ENCODE results near the gene TOB1.

TOB1 gene, protein sequence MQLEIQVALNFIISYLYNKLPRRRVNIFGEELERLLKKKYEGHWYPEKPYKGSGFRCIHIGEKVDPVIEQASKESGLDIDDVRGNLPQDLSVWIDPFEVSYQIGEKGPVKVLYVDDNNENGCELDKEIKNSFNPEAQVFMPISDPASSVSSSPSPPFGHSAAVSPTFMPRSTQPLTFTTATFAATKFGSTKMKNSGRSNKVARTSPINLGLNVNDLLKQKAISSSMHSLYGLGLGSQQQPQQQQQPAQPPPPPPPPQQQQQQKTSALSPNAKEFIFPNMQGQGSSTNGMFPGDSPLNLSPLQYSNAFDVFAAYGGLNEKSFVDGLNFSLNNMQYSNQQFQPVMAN

DNA sequence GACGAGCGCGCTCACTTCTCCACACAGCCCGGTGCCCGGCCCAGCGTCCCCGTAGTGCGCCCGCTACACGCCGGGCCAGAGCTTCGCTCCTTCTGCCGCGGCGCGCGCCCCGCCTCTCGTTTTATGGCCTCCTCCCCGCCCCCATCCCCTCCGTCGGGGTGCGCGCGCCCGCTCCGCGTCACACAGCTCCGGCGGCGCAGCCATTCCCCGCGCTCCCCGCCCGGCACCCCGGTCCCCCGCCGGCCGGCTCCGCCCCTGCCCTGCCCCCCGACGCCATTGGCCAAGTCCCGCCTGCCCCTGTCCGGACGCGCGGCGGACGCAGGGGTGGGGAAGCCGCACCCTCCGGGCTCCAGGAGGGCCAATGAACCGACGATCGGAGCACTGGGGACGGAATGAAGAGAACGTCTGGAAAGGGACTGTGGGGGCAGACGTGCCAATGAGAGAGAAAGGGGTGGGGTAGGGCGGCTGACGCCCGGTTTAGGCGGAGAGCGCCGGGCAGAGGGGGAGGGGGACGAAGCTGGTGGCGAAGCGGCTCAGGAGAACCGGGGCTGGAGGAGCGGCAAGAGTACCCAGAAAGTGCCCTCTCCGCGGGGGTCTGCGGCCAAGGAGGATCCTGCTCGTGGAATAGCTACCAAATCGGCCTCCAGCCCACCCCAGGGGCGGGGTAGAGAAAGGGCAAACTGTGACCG, at the start of gene TOB1:
Gene TOB1, minus strand, starts transcription at position 94 of the 689 bp plus-strand sequence. CDS start 2,337 bp downstream, outside the sequence.
- Histone ChIP-seq H3F3A (ENCODE audit: insufficient read depth) (peaks cover 21% of the 10 kb centered on the region), H3K9me2 (replicated peaks; ENCODE audit: insufficient read depth, low read length) (no peaks in the 10 kb centered on the region), H3K9me3 (ENCODE audit: insufficient read depth, low read length) (no peaks in the 10 kb centered on the region), H3K4me3 (ENCODE audit: insufficient read depth, low read length, poor library complexity, severe bottlenecking) (peak within 1 kb of the TSS; percentile 66), H3K9ac (ENCODE audit: low read length) (peak within 1 kb of the TSS; percentile 69), H4K20me1 (ENCODE audit: low read depth, low read length) (peaks cover 9% of the 10 kb centered on the region; the same call in 1 of the 2 replicates), H3K4me2 (ENCODE audit: low read depth, low read length, poor library complexity, severe bottlenecking) (peak within 1 kb of the TSS; percentile 89), H3K27ac (ENCODE audit: low read depth, low read length) (peak within 1 kb of the TSS; percentile 95), H3K79me2 (ENCODE audit: insufficient read depth, low read length) (peaks cover 10% of the 10 kb centered on the region; the same call in 1 of the 2 replicates), H3K27me3 (ENCODE audit: low read length) (no peaks in the 10 kb centered on the region), H2AFZ (ENCODE audit: low read depth, low read length, severe bottlenecking) (peak within 1 kb of the TSS; percentile 94), H3K36me3 (ENCODE audit: low read length) (peaks cover 7% of the 10 kb centered on the region; the same call in 1 of the 2 replicates)
- no peak for TF ChIP-seq EZH2phosphoT487 (conservative IDR thresholded peaks at IDR 0.05; ENCODE audit: low read length)
- TF ChIP-seq, protein P1, sequence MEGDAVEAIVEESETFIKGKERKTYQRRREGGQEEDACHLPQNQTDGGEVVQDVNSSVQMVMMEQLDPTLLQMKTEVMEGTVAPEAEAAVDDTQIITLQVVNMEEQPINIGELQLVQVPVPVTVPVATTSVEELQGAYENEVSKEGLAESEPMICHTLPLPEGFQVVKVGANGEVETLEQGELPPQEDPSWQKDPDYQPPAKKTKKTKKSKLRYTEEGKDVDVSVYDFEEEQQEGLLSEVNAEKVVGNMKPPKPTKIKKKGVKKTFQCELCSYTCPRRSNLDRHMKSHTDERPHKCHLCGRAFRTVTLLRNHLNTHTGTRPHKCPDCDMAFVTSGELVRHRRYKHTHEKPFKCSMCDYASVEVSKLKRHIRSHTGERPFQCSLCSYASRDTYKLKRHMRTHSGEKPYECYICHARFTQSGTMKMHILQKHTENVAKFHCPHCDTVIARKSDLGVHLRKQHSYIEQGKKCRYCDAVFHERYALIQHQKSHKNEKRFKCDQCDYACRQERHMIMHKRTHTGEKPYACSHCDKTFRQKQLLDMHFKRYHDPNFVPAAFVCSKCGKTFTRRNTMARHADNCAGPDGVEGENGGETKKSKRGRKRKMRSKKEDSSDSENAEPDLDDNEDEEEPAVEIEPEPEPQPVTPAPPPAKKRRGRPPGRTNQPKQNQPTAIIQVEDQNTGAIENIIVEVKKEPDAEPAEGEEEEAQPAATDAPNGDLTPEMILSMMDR (IDR thresholded peaks at IDR 0.05; ENCODE audit: insufficient read depth, low read length, poor library complexity, severe bottlenecking), result no peak

DNA sequence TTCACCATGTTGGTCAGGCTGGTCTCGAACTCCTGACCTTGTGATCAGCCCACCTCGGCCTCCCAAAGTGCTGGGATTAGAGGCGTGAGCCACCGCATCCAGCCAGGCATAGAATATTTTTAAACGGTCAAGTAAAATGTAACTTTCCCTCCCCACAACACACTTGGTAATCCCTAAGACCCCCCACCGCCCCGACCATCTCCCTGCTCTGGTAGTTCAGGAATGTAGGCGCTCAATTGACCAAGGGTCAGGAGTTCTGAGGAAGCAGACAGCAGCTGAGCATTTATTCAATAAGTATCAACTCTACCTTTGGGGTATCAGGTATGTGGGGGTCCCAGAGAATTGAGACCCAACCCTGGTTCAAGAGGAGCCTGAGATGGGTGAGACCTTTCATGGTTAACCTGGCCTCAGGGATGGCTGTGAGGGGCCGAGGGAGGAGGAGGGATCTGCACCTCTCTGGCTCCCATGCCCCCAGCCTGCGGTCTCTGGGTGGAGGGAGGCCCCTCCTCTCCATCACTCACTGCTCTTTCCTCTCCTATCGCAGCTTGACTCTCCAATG, 48.4 kb upstream of the TOB1 start:
- no peaks in the 10 kb centered on the region for H3K9me2 ChIP-seq (replicated peaks; ENCODE audit: insufficient read depth, low read length)
- H4K20me1 ChIP-seq (ENCODE audit: low read depth, low read length), result no peaks in the 10 kb centered on the region
- no peak overlapping the region for H3K9ac ChIP-seq (ENCODE audit: low read length)
- no peaks in the 10 kb centered on the region for H3K9me3 ChIP-seq (ENCODE audit: insufficient read depth, low read length)
- no peak overlapping the region for H2AFZ ChIP-seq (ENCODE audit: low read depth, low read length, severe bottlenecking)
- no peak overlapping the region for H3K4me2 ChIP-seq (ENCODE audit: low read depth, low read length, poor library complexity, severe bottlenecking)
- H3K79me2 ChIP-seq (ENCODE audit: insufficient read depth, low read length), result no peaks in the 10 kb centered on the region
- H3K4me3 ChIP-seq (ENCODE audit: insufficient read depth, low read length, poor library complexity, severe bottlenecking), result no peak overlapping the region
- no peak overlapping the region for H3K27ac ChIP-seq (ENCODE audit: low read depth, low read length)
- no peaks in the 10 kb centered on the region for H3K27me3 ChIP-seq (ENCODE audit: low read length)
- no peaks in the 10 kb centered on the region for H3F3A ChIP-seq (ENCODE audit: insufficient read depth)
- no peaks in the 10 kb centered on the region for H3K36me3 ChIP-seq (ENCODE audit: low read length)
- TF ChIP-seq, protein P1 (IDR thresholded peaks at IDR 0.05; ENCODE audit: insufficient read depth, low read length, poor library complexity, severe bottlenecking), result no peak
- TF ChIP-seq EZH2phosphoT487 (conservative IDR thresholded peaks at IDR 0.05; ENCODE audit: low read length), result no peak

DNA sequence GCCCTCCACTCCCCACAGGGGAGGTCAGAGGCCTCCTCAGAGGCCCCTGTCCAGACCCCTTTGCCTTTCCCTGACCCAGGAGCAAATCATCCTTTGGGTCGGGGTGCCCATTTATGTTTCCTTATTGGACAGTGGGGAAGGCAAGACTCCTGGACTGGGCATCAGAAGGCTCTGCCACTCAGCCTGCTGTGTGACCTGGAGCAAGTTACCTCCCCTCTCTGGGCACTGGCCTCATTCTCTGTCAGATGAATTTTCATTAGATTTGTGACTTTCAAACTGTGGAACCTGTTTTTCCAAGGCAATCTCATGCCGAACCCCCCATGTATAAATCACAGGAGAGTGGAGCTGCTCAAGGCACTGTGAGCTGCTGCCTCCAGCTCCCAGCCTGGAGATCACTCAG, 47.0 kb upstream of the TOB1 start:
- TF ChIP-seq, protein P1 (IDR thresholded peaks at IDR 0.05; ENCODE audit: insufficient read depth, low read length, poor library complexity, severe bottlenecking), result no peak
- TF ChIP-seq EZH2phosphoT487 (conservative IDR thresholded peaks at IDR 0.05; ENCODE audit: low read length), result no peak
- Histone ChIP-seq H3K27ac (ENCODE audit: low read depth, low read length) (no peak overlapping the region), H3K9me3 (ENCODE audit: insufficient read depth, low read length) (no peaks in the 10 kb centered on the region), H2AFZ (ENCODE audit: low read depth, low read length, severe bottlenecking) (no peak overlapping the region), H3K9ac (ENCODE audit: low read length) (no peak overlapping the region), H3K79me2 (ENCODE audit: insufficient read depth, low read length) (no peaks in the 10 kb centered on the region), H3K4me2 (ENCODE audit: low read depth, low read length, poor library complexity, severe bottlenecking) (no peak overlapping the region), H3K36me3 (ENCODE audit: low read length) (no peaks in the 10 kb centered on the region), H4K20me1 (ENCODE audit: low read depth, low read length) (no peaks in the 10 kb centered on the region), H3K27me3 (ENCODE audit: low read length) (no peaks in the 10 kb centered on the region), H3K4me3 (ENCODE audit: insufficient read depth, low read length, poor library complexity, severe bottlenecking) (no peak overlapping the region), H3F3A (ENCODE audit: insufficient read depth) (no peaks in the 10 kb centered on the region), H3K9me2 (replicated peaks; ENCODE audit: insufficient read depth, low read length) (no peaks in the 10 kb centered on the region)

Data from SU-DHL-6 (cell line).